Vagina (tissue), 2 donors: ENCODE data around the gene CACNA2D4.

Experiments used
- POLR2A ChIP-seq, 2 donors: fragments of 450-650 bp; IDR thresholded peaks; one replicate each; pipeline ENCODE4 v1.6.1; 2017; ENCODE audit warnings: antibody characterized with exemption in 2 of 2, mild to moderate bottlenecking in 2 of 2, moderate library complexity in 2 of 2
- POLR2AphosphoS5 ChIP-seq, 2 donors: sonication (generic); formaldehyde crosslinking; IDR thresholded peaks; one replicate each; pipeline ENCODE4 v1.9.0; 2017; ENCODE audit warnings: antibody characterized with exemption in 2 of 2, mild to moderate bottlenecking in 2 of 2, low read depth in 1 of 2; ENCODE audit not compliant: insufficient read depth in 1 of 2
- TF ChIP-seq, protein P1 (sequence below), 3 experiments: fragments of 450-650 bp in 2 of 3; fragments of 200-600 bp in 1 of 3; sonication (generic) in 1 of 3; IDR thresholded peaks; one replicate each; pipeline ENCODE4 v1.5.1; 2017 to 2019; ENCODE audit warnings: antibody characterized with exemption in 3 of 3, mild to moderate bottlenecking in 2 of 3, moderate library complexity in 2 of 3

DNA sequence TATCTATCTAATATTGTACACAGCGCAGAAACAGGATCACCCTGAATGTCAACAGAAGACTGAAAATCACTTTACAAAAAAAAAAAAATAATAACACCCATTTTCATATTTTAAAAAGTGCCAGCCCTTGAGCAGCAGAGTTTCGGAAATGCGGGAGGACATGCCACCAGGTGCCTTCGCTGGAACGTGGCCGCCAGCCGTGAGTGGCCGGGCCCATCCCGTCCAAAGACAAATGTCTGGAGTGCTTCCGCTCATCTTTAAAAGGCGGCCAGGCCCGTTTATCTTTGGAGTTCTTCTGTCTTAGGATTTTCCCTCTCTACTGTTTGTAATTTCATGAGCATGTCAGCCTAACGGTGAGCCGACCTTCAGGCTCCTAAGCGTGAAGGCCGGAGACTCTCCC, 54.6 kb downstream of the CACNA2D4 start:
- TF ChIP-seq POLR2A (IDR thresholded peaks at IDR 0.05) (no peak), POLR2AphosphoS5 (IDR thresholded peaks at IDR 0.05; ENCODE audit: insufficient read depth in 1 of 2, low read depth in 1 of 2) (no peak)
- TF ChIP-seq, protein P1, sequence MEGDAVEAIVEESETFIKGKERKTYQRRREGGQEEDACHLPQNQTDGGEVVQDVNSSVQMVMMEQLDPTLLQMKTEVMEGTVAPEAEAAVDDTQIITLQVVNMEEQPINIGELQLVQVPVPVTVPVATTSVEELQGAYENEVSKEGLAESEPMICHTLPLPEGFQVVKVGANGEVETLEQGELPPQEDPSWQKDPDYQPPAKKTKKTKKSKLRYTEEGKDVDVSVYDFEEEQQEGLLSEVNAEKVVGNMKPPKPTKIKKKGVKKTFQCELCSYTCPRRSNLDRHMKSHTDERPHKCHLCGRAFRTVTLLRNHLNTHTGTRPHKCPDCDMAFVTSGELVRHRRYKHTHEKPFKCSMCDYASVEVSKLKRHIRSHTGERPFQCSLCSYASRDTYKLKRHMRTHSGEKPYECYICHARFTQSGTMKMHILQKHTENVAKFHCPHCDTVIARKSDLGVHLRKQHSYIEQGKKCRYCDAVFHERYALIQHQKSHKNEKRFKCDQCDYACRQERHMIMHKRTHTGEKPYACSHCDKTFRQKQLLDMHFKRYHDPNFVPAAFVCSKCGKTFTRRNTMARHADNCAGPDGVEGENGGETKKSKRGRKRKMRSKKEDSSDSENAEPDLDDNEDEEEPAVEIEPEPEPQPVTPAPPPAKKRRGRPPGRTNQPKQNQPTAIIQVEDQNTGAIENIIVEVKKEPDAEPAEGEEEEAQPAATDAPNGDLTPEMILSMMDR (IDR thresholded peaks at IDR 0.05): no peak
